ENCODE measurements around the gene TMIGD1.

- TF ChIP-seq ZNF24 (IDR thresholded peaks at IDR 0.05), result no peak
- no peak for TF ChIP-seq EZH2 (IDR thresholded peaks at IDR 0.05; ENCODE audit: borderline replicate concordance, control insufficient read depth, low read depth, low read length)
- TF ChIP-seq SIN3A (IDR thresholded peaks at IDR 0.05; ENCODE audit: low read depth, low read length), result no peak
- no peak for TF ChIP-seq POLR2AphosphoS5 (IDR thresholded peaks at IDR 0.05; ENCODE audit: low read length)
- TF ChIP-seq GABPA (IDR thresholded peaks at IDR 0.05; ENCODE audit: low read depth), result no peak
- TF ChIP-seq CTCF (IDR thresholded peaks at IDR 0.05 in 2 of 3, conservative IDR thresholded peaks at IDR 0.05 in 1 of 3; ENCODE audit: control insufficient read depth in 2 of 3, extremely low read depth in 1 of 3, insufficient read depth in 1 of 3, low read depth in 3 of 3, low read length in 3 of 3), result no peak
- no peak for TF ChIP-seq IRF3 (IDR thresholded peaks at IDR 0.05)
- no peak for TF ChIP-seq POLR2A (IDR thresholded peaks at IDR 0.05; ENCODE audit: low read depth, low read length)
- no peak for TF ChIP-seq CREM (IDR thresholded peaks at IDR 0.05; ENCODE audit: low read depth)
- TF ChIP-seq YY1 (IDR thresholded peaks at IDR 0.05; ENCODE audit: low read depth, low read length), result no peak
- TF ChIP-seq CHD2 (IDR thresholded peaks at IDR 0.05; ENCODE audit: borderline replicate concordance, low read depth, low read length), result no peak
- no peak for TF ChIP-seq ELK1 (IDR thresholded peaks at IDR 0.05; ENCODE audit: low read depth, low read length)
- no peak for TF ChIP-seq MAX (IDR thresholded peaks at IDR 0.05; ENCODE audit: low read depth, low read length)
These were observed 57.9 kb downstream of the TMIGD1 start for GRCh38 chr17:30275911-30276310.

Measured in GM12878 (cell line).